A673 (cell line): ENCODE data around the gene KLK11. TPM values are rescaled to one million over a fixed set of nuclear protein-coding genes. Genes with fewer than 3 reads are reported as not detected.
A peak's percentile ranks its signal among the peaks of the same experiment; 100 is the strongest.

Experiments
- BruUV-seq: library from RNA; stranded (reverse); fragments of 400-500 nt; replicated peaks from 2 replicates; lab custom pipeline; 2021; lab: Mats Ljungman, UMichigan
- CTCF ChIA-PET: fragments of 300-600 bp; sonication (Branson Sonifier 250); formaldehyde crosslinking; loops from one replicate; lab custom pipeline; 2022; ENCODE audit warnings: antibody characterized with exemption; lab: Charles Lee
- POLR2A ChIA-PET: fragments of 300-600 bp; sonication (Branson Sonifier 250); formaldehyde crosslinking; loops from one replicate; lab custom pipeline; 2022; ENCODE audit warnings: antibody characterized with exemption; ENCODE audit not compliant: low non-redundant PET; lab: Charles Lee
- DNase-seq: peaks from one replicate; pipeline ENCODE4 v3.0.0-alpha.2; 2015; ENCODE audit warnings: low spot score
- H3K27ac ChIP-seq: fragments of 200-600 bp; sonication (generic); 2 replicates; pipeline ENCODE4 v1.5.1; 2016; ENCODE audit warnings: mixed run types, low read depth, mild to moderate bottlenecking, mixed read lengths, antibody characterized with exemption, low read length; ENCODE audit not compliant: poor library complexity, severe bottlenecking
- H3K27me3 ChIP-seq: fragments of 200-600 bp; sonication (generic); replicated peaks from 2 replicates; pipeline ENCODE4 v1.6.1; 2017; ENCODE audit warnings: mixed run types, low read depth, mild to moderate bottlenecking, mixed read lengths, antibody characterized with exemption, low read length; ENCODE audit not compliant: insufficient read depth, poor library complexity
- H3K36me3 ChIP-seq: fragments of 200-600 bp; sonication (generic); 2 replicates; pipeline ENCODE4 v1.6.1; 2016; ENCODE audit warnings: mixed run types, mild to moderate bottlenecking, mixed read lengths, antibody characterized with exemption, low read length; ENCODE audit not compliant: insufficient read depth, poor library complexity, severe bottlenecking
- H3K4me1 ChIP-seq: fragments of 200-600 bp; sonication (generic); 2 replicates; pipeline ENCODE4 v1.6.1; 2017; ENCODE audit warnings: mixed run types, mild to moderate bottlenecking, mixed read lengths, antibody characterized with exemption, low read length; ENCODE audit not compliant: insufficient read depth, poor library complexity, severe bottlenecking
- H3K4me3 ChIP-seq: fragments of 200-600 bp; sonication (generic); 2 replicates; pipeline ENCODE4 v1.5.1; 2016; ENCODE audit warnings: low read depth, mixed run types, mild to moderate bottlenecking, mixed read lengths, low read length; ENCODE audit not compliant: poor library complexity, severe bottlenecking
- H3K9me3 ChIP-seq: fragments of 200-600 bp; sonication (generic); 2 replicates; pipeline ENCODE4 v1.6.1; 2016; ENCODE audit warnings: mixed run types, low read depth, mild to moderate bottlenecking, mixed read lengths, antibody characterized with exemption, low read length; ENCODE audit not compliant: poor library complexity, severe bottlenecking
- CTCF ChIP-seq: fragments of 300-800, 200-600 bp; sonication (generic); conservative IDR thresholded peaks from 2 replicates; pipeline ENCODE4 v1.5.1; 2017; ENCODE audit warnings: low read depth, mild to moderate bottlenecking, antibody characterized with exemption, low read length, moderate library complexity, mixed read lengths
- EZH2 ChIP-seq: fragments of 200-600 bp; sonication (generic); IDR thresholded peaks from 2 replicates; pipeline ENCODE4 v1.6.1; 2017; ENCODE audit warnings: borderline replicate concordance, low read depth, mild to moderate bottlenecking, mixed read lengths, antibody characterized with exemption, low read length; ENCODE audit not compliant: poor library complexity, severe bottlenecking
- intact Hi-C: fragments of 100-400 bp; cut with micrococcal nuclease; formaldehyde crosslinking; loops from one replicate; pipeline ENCODE4 v1.10.0; 2022; ENCODE audit not compliant: unreplicated experiment
- total RNA-seq: library from RNA; stranded (reverse); gene quantifications from 2 replicates; pipeline ENCODE4 v1.2.3, GENCODE V29; 2021

Gene KLK11
- total RNA-seq, 1 experiment from 2014 or later, result not detected

GRCh38 chr19:51019544-51019925, 6.9 kb downstream of the KLK11 start, which contains the start of gene KLK10:
Gene KLK10, minus strand, starts transcription at chr19:51019709. Its CDS starts 579 bp downstream, at chr19:51019130.
- no peaks in the 10 kb centered on the region for H3K36me3 ChIP-seq
- H3K9me3 ChIP-seq, result no peaks in the 10 kb centered on the region
- TF ChIP-seq CTCF (no peak), EZH2 (peak; percentile 17)
- CTCF ChIA-PET, result no interaction called here
- no peak for DNase-seq
- intact Hi-C loops, result loop anchor here (10.0 kb wide), 1 partner anchor 315 kb away; no protein-coding TSS in a partner anchor
- peak within 1 kb of the TSS; percentile 4 for H3K4me3 ChIP-seq
- peaks cover 7% of the 10 kb centered on the region for H3K4me1 ChIP-seq
- H3K27me3 ChIP-seq, result peaks cover 71% of the 10 kb centered on the region
- no TSS peak for BruUV-seq
- POLR2A ChIA-PET, result interaction anchor here (0.6 kb wide), 1 partner anchor 36 kb away, joined by 4 read pairs; the partner anchor contains the start of gene KLK7
- H3K27ac ChIP-seq, result no peak within 1 kb of the TSS

- no peak for DNase-seq
- peaks cover 7% of the 10 kb centered on the region for H3K4me1 ChIP-seq
- TF ChIP-seq EZH2, result no peak
- TF ChIP-seq CTCF, result no peak
- H3K36me3 ChIP-seq, result no peaks in the 10 kb centered on the region
- intact Hi-C loops, result loop anchor here (10.0 kb wide), 1 partner anchor 314 kb away; no protein-coding TSS in a partner anchor
- ChIA-PET CTCF (no interaction called here), POLR2A (no interaction called here)
- H3K4me3 ChIP-seq, result peak overlapping the region; percentile 4
- H3K27ac ChIP-seq, result no peak overlapping the region
- BruUV-seq, result no TSS peak
- peaks cover 65% of the 10 kb centered on the region for H3K27me3 ChIP-seq
- no peaks in the 10 kb centered on the region for H3K9me3 ChIP-seq
These were observed 7.5 kb downstream of the KLK11 start for GRCh38 chr19:51018745-51019543.

GRCh38 chr19:51016798-51017683, 9.4 kb downstream of the KLK11 start:
- no TSS peak for BruUV-seq
- POLR2A ChIA-PET, result no interaction called here
- Histone ChIP-seq H3K36me3 (no peaks in the 10 kb centered on the region), H3K27me3 (peaks cover 54% of the 10 kb centered on the region), H3K9me3 (no peaks in the 10 kb centered on the region), H3K27ac (no peak overlapping the region), H3K4me3 (peak overlapping the region; percentile 40), H3K4me1 (peaks cover 7% of the 10 kb centered on the region)
- CTCF ChIA-PET, result interaction anchor here (0.6 to 1.7 kb wide), 9 partner anchors 15 to 660 kb away, joined by 3 to 8 read pairs (median 4); no protein-coding TSS in a partner anchor
- peak; percentile 86 for TF ChIP-seq EZH2
- peak; percentile 92 for TF ChIP-seq CTCF
- intact Hi-C loops, result loop anchor here (2.0 to 10.0 kb wide), 2 partner anchors 86 to 312 kb away; no protein-coding TSS in a partner anchor
- peak; percentile 85 for DNase-seq
